Measurements from ENCODE around the gene POMGNT2. TPM values are rescaled to one million over a fixed set of nuclear protein-coding genes. Genes with fewer than 3 reads are reported as not detected.

The POMGNT2 gene
- total RNA-seq, 1 donor from 2014 or later, result 13.0 TPM

- H3K4me2 ChIP-seq (ENCODE audit: low read length), result no peak overlapping the region
- H3K79me2 ChIP-seq (ENCODE audit: insufficient read depth, low read length), result no peaks in the 10 kb centered on the region
- H3K9me3 ChIP-seq (ENCODE audit: insufficient read depth, low read depth, low read length), result no peaks in the 10 kb centered on the region
- no peak overlapping the region for H3K27ac ChIP-seq (ENCODE audit: low read depth, low read length)
- no peaks in the 10 kb centered on the region for H3K4me1 Mint-ChIP-seq (ENCODE audit: low read depth, unreplicated experiment)
- FAIRE-seq (no peak), DNase-seq (ENCODE audit: low read depth) (no peak)
- peaks cover 3% of the 10 kb centered on the region for H3K27me3 ChIP-seq (ENCODE audit: insufficient read depth, low read length)
- TF ChIP-seq CTCF (IDR thresholded peaks at IDR 0.05; ENCODE audit: insufficient read depth, low read depth, low read length) (no peak), EZH2 (IDR thresholded peaks at IDR 0.05; ENCODE audit: insufficient read depth, low read length) (no peak)
- no peaks in the 10 kb centered on the region for H3K4me1 ChIP-seq (ENCODE audit: insufficient read depth, low read length)
- no peak overlapping the region for H3K27ac Mint-ChIP-seq (ENCODE audit: unreplicated experiment)
- no peaks in the 10 kb centered on the region for H3K36me3 ChIP-seq (ENCODE audit: insufficient read depth, low read length)
- H3K4me3 ChIP-seq (ENCODE audit: insufficient read depth, low read depth, low read length), result no peak overlapping the region
- no peaks in the 10 kb centered on the region for H4K20me1 ChIP-seq (ENCODE audit: insufficient read depth, low read length)
- H3K36me3 Mint-ChIP-seq (ENCODE audit: low read depth, unreplicated experiment), result no peaks in the 10 kb centered on the region
- H3K27me3 Mint-ChIP-seq (ENCODE audit: low read depth, unreplicated experiment), result peaks cover 26% of the 10 kb centered on the region
- no peak overlapping the region for H2AFZ ChIP-seq (ENCODE audit: low read depth, low read length)
- no peak overlapping the region for H3K9ac ChIP-seq (ENCODE audit: low read length)
- peaks cover 4% of the 10 kb centered on the region for H3K9me3 Mint-ChIP-seq (ENCODE audit: unreplicated experiment)
- no peak overlapping the region for H3K4me3 Mint-ChIP-seq (ENCODE audit: unreplicated experiment)
Measured at GRCh38 chr3:43113671-43114070, 7.8 kb upstream of the POMGNT2 start.

DNA sequence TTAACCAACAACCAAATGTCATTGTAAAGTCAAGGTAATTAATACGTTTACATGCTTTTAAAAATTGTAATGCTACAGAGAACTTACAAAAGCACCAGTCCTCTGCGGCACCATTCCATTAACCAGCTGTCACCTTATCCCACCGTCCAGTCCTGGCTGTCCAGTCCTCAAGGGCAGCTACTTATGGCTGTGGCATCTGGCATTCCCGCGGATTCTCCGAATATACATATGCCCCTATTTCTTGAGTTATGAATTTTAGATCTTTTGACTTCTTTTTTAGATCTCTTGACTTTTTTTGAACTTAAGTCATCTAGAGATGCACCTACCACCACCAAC is 382 bp upstream of the POMGNT2 start:
- Mint-ChIP-seq H3K9me3 (ENCODE audit: unreplicated experiment) (peaks cover 2% of the 10 kb centered on the region), H3K27ac (ENCODE audit: unreplicated experiment) (no peak overlapping the region), H3K36me3 (ENCODE audit: low read depth, unreplicated experiment) (no peaks in the 10 kb centered on the region), H3K4me1 (ENCODE audit: low read depth, unreplicated experiment) (peaks cover 3% of the 10 kb centered on the region), H3K27me3 (ENCODE audit: low read depth, unreplicated experiment) (peaks cover 5% of the 10 kb centered on the region), H3K4me3 (ENCODE audit: unreplicated experiment) (peak overlapping the region; percentile 85)
- no peak for TF ChIP-seq EZH2 (IDR thresholded peaks at IDR 0.05; ENCODE audit: insufficient read depth, low read length)
- TF ChIP-seq CTCF (IDR thresholded peaks at IDR 0.05; ENCODE audit: insufficient read depth, low read depth, low read length), result no peak
- Histone ChIP-seq H3K9ac (ENCODE audit: low read length) (peak overlapping the region; percentile 75), H3K36me3 (ENCODE audit: insufficient read depth, low read length) (no peaks in the 10 kb centered on the region), H3K27me3 (ENCODE audit: insufficient read depth, low read length) (no peaks in the 10 kb centered on the region), H2AFZ (ENCODE audit: low read depth, low read length) (peak overlapping the region; percentile 93), H3K4me2 (ENCODE audit: low read length) (peak overlapping the region; percentile 84), H3K4me3 (ENCODE audit: insufficient read depth, low read depth, low read length) (peak overlapping the region; percentile 69), H3K4me1 (ENCODE audit: insufficient read depth, low read length) (no peaks in the 10 kb centered on the region), H3K79me2 (ENCODE audit: insufficient read depth, low read length) (peaks cover 7% of the 10 kb centered on the region), H4K20me1 (ENCODE audit: insufficient read depth, low read length) (no peaks in the 10 kb centered on the region), H3K9me3 (ENCODE audit: insufficient read depth, low read depth, low read length) (no peaks in the 10 kb centered on the region), H3K27ac (ENCODE audit: low read depth, low read length) (no peak overlapping the region)
- DNase-seq (ENCODE audit: low read depth), result no peak
- FAIRE-seq, result no peak

DNA sequence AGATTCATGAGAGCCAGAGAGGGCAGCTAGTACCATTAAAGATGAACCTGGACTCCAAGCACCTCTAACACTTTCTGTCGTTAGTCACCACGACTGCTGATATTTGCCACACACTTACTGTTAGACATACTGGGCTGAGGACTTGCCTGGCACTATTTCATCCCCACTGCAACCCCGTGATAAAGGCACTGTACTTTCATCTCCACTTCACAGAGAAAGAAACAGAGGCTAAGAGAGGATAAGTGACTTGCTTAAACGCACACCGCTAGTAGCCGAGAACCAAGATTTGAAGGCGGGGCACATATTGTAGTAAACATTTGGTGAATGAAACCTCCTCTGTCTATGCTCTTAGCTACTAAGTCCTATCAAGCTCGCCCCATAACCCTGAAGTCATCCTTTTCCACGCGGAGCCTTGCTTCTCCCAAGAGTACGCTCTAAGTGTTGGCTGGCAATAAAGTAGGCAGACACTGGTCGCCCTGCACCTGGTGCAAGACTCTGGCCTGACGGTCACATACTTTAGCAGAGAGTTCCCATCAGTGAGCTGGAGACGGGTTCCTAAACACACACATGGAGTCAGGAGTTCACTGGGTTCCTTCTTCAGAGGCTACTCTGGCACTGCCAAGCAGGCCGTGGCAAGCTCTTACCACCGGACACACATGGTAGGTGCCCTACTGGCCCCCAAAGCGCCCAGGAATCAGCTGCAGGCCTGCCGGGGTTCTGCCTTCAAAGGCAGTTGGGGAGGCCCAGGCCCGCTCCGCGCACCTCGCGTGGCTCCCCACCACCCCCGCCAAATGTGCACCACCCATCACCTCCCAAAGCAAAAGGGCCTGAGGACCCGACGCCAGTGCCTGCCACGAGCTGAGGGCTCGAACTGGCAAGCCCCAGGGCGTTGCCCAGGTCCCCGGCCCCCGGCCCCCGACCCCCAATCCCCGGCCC is 951 bp downstream of the POMGNT2 start:
- no peak overlapping the region for H3K4me3 ChIP-seq (ENCODE audit: insufficient read depth, low read depth, low read length)
- peaks cover 3% of the 10 kb centered on the region for H3K4me1 Mint-ChIP-seq (ENCODE audit: low read depth, unreplicated experiment)
- no peaks in the 10 kb centered on the region for H3K4me1 ChIP-seq (ENCODE audit: insufficient read depth, low read length)
- no peaks in the 10 kb centered on the region for H3K9me3 ChIP-seq (ENCODE audit: insufficient read depth, low read depth, low read length)
- FAIRE-seq (no peak), DNase-seq (ENCODE audit: low read depth) (no peak)
- no peaks in the 10 kb centered on the region for H4K20me1 ChIP-seq (ENCODE audit: insufficient read depth, low read length)
- TF ChIP-seq EZH2 (IDR thresholded peaks at IDR 0.05; ENCODE audit: insufficient read depth, low read length) (no peak), CTCF (IDR thresholded peaks at IDR 0.05; ENCODE audit: insufficient read depth, low read depth, low read length) (no peak)
- H3K27ac ChIP-seq (ENCODE audit: low read depth, low read length), result no peak overlapping the region
- no peak overlapping the region for H3K9ac ChIP-seq (ENCODE audit: low read length)
- H3K27me3 Mint-ChIP-seq (ENCODE audit: low read depth, unreplicated experiment), result peaks cover 5% of the 10 kb centered on the region
- peak overlapping the region; percentile 84 for H3K4me2 ChIP-seq (ENCODE audit: low read length)
- H2AFZ ChIP-seq (ENCODE audit: low read depth, low read length), result peak overlapping the region; percentile 45
- H3K36me3 Mint-ChIP-seq (ENCODE audit: low read depth, unreplicated experiment), result no peaks in the 10 kb centered on the region
- peak overlapping the region; percentile 78 for H3K4me3 Mint-ChIP-seq (ENCODE audit: unreplicated experiment)
- H3K36me3 ChIP-seq (ENCODE audit: insufficient read depth, low read length), result no peaks in the 10 kb centered on the region
- peaks cover 2% of the 10 kb centered on the region for H3K9me3 Mint-ChIP-seq (ENCODE audit: unreplicated experiment)
- H3K27me3 ChIP-seq (ENCODE audit: insufficient read depth, low read length), result no peaks in the 10 kb centered on the region
- no peak overlapping the region for H3K27ac Mint-ChIP-seq (ENCODE audit: unreplicated experiment)
- peaks cover 7% of the 10 kb centered on the region for H3K79me2 ChIP-seq (ENCODE audit: insufficient read depth, low read length)

Measured in astrocyte (in vitro differentiated cells and primary cell).